Measurements from ENCODE around the gene CFAP73. TPM values are rescaled to one million over a fixed set of nuclear protein-coding genes. Genes with fewer than 3 reads are reported as not detected.

Gene CFAP73
- total and polyA plus RNA-seq, 5 experiments from 2014 or later = 0.39 TPM; not detected in 4

GRCh38 chr12:113194971-113195391 is 45.5 kb downstream of the CFAP73 start:
- Mint-ChIP-seq H3K4me1 (peaks cover 0 to 12% (median 3%) of the 10 kb centered on the region in 4 donors), H3K4me3 (no peak overlapping the region), H3K36me3 (peaks cover 0 to 25% (median 3%) of the 10 kb centered on the region in 3 donors), H3K27me3 (no peaks in the 10 kb centered on the region), H3K27ac (no peak overlapping the region), H3K9me3 (no peaks in the 10 kb centered on the region)
- POLR2A ChIA-PET = interaction anchor here (0.6 to 0.8 kb wide), 3 partner anchors 30 to 717 kb away, joined by 3 to 8 read pairs (median 4); no protein-coding TSS in a partner anchor
- DNase-seq (no peak), ATAC-seq (no peak)

GRCh38 chr12:113195598-113195997 is 46.1 kb downstream of the CFAP73 start:
- peaks cover 0 to 12% (median 3%) of the 10 kb centered on the region in 4 donors for H3K4me1 Mint-ChIP-seq
- peaks cover 0 to 19% (median 3%) of the 10 kb centered on the region in 3 donors for H3K36me3 Mint-ChIP-seq
- H3K4me3 Mint-ChIP-seq = no peak overlapping the region
- H3K9me3 Mint-ChIP-seq = no peaks in the 10 kb centered on the region
- DNase-seq (no peak), ATAC-seq (no peak)
- POLR2A ChIA-PET = interaction anchor here (0.8 to 1.1 kb wide), 2 partner anchors 22 to 37 kb away, joined by 3 to 5 read pairs; no protein-coding TSS in a partner anchor
- H3K27ac Mint-ChIP-seq = peak overlapping the region in 2 of 10 donors; percentile 2 to 67
- H3K27me3 Mint-ChIP-seq = no peaks in the 10 kb centered on the region

- H3K27me3 Mint-ChIP-seq = no peaks in the 10 kb centered on the region
- DNase-seq (no peak), ATAC-seq (no peak)
- H3K36me3 Mint-ChIP-seq = peaks cover 0 to 10% (median 1%) of the 10 kb centered on the region in 3 donors
- H3K9me3 Mint-ChIP-seq = no peaks in the 10 kb centered on the region
- no peak overlapping the region for H3K27ac Mint-ChIP-seq
- H3K4me3 Mint-ChIP-seq = no peak overlapping the region
- POLR2A ChIA-PET = interaction anchor here (1.1 kb wide), 1 partner anchor 21 kb away, joined by 5 read pairs; no protein-coding TSS in a partner anchor
- peaks cover 0 to 12% (median 4%) of the 10 kb centered on the region in 4 donors for H3K4me1 Mint-ChIP-seq
Measured at GRCh38 chr12:113196582-113196981, 47.1 kb downstream of the CFAP73 start.

GRCh38 chr12:113196990-113197389 is 47.5 kb downstream of the CFAP73 start:
- peak overlapping the region in 1 of 10 donors; percentile 46 for H3K27ac Mint-ChIP-seq
- POLR2A ChIA-PET = interaction anchor here (0.6 to 1.1 kb wide), 4 partner anchors 12 to 75 kb away, joined by 3 to 5 read pairs (median 4); no protein-coding TSS in a partner anchor
- peak; percentile 99 to 100 for ATAC-seq

GRCh38 chr12:113197518-113198077 is 48.1 kb downstream of the CFAP73 start:
- ATAC-seq = no peak
- no peaks in the 10 kb centered on the region for H3K9me3 Mint-ChIP-seq
- H3K4me3 Mint-ChIP-seq = no peak overlapping the region
- peak overlapping the region in 1 of 10 donors; percentile 46 for H3K27ac Mint-ChIP-seq
- no peaks in the 10 kb centered on the region for H3K27me3 Mint-ChIP-seq
- POLR2A ChIA-PET = interaction anchor here (0.6 to 0.7 kb wide), 3 partner anchors 12 to 74 kb away, joined by 3 to 4 read pairs (median 4); no protein-coding TSS in a partner anchor
- H3K4me1 Mint-ChIP-seq = peaks cover 0 to 14% (median 4%) of the 10 kb centered on the region in 4 donors
- no peak for DNase-seq
- no peaks in the 10 kb centered on the region for H3K36me3 Mint-ChIP-seq

More at GRCh38 chr12:113196990-113197389, 47.5 kb downstream of the CFAP73 start:
- DNase-seq = peak in 9 of 10 donors; percentile 34 to 79 (median 58)
- H3K36me3 Mint-ChIP-seq = peaks cover 0 to 6% (median 0%) of the 10 kb centered on the region in 3 donors
- H3K4me1 Mint-ChIP-seq = peaks cover 0 to 12% (median 4%) of the 10 kb centered on the region in 4 donors
- no peak overlapping the region for H3K4me3 Mint-ChIP-seq
- H3K9me3 Mint-ChIP-seq = no peaks in the 10 kb centered on the region
- H3K27me3 Mint-ChIP-seq = no peaks in the 10 kb centered on the region

GRCh38 chr12:113198296-113198695 is 48.8 kb downstream of the CFAP73 start:
- DNase-seq = no peak
- H3K27ac Mint-ChIP-seq = peak overlapping the region in 3 of 10 donors; percentile 30 to 50 (median 50)
- H3K4me1 Mint-ChIP-seq = peaks cover 0 to 14% (median 4%) of the 10 kb centered on the region in 4 donors
- POLR2A ChIA-PET = no interaction called here
- ATAC-seq = no peak
- no peak overlapping the region for H3K4me3 Mint-ChIP-seq
- no peaks in the 10 kb centered on the region for H3K36me3 Mint-ChIP-seq
- no peaks in the 10 kb centered on the region for H3K9me3 Mint-ChIP-seq
- no peaks in the 10 kb centered on the region for H3K27me3 Mint-ChIP-seq

- H3K27ac Mint-ChIP-seq = no peak overlapping the region
- H3K27me3 Mint-ChIP-seq = no peaks in the 10 kb centered on the region
- POLR2A ChIA-PET = interaction anchor here (1.1 kb wide), 1 partner anchor 10 kb away, joined by 3 read pairs; no protein-coding TSS in a partner anchor
- H3K4me3 Mint-ChIP-seq = no peak overlapping the region
- no peaks in the 10 kb centered on the region for H3K9me3 Mint-ChIP-seq
- no peaks in the 10 kb centered on the region for H3K36me3 Mint-ChIP-seq
- peaks cover 0 to 17% (median 2%) of the 10 kb centered on the region in 4 donors for H3K4me1 Mint-ChIP-seq
- ATAC-seq (no peak), DNase-seq (no peak)
Measured at GRCh38 chr12:113200021-113200797, 50.7 kb downstream of the CFAP73 start.

- H3K27me3 Mint-ChIP-seq = no peaks in the 10 kb centered on the region
- H3K4me3 Mint-ChIP-seq = no peak overlapping the region
Measured at GRCh38 chr12:113201187-113202177, 52.0 kb downstream of the CFAP73 start.

GRCh38 chr12:113202300-113203075 is 53.0 kb downstream of the CFAP73 start:
- no peaks in the 10 kb centered on the region for H3K9me3 Mint-ChIP-seq
- ATAC-seq (no peak), DNase-seq (no peak)
- peaks cover 3 to 26% (median 8%) of the 10 kb centered on the region in 4 donors for H3K4me1 Mint-ChIP-seq
- POLR2A ChIA-PET = interaction anchor here (0.6 to 1.3 kb wide), 3 partner anchors 9 to 17 kb away, joined by 3 to 4 read pairs (median 3); partner anchors contain the start of gene DDX54
- no peaks in the 10 kb centered on the region for H3K36me3 Mint-ChIP-seq
- no peaks in the 10 kb centered on the region for H3K27me3 Mint-ChIP-seq
- no peak overlapping the region for H3K27ac Mint-ChIP-seq
- H3K4me3 Mint-ChIP-seq = no peak overlapping the region

More at GRCh38 chr12:113201187-113202177, 52.0 kb downstream of the CFAP73 start:
- H3K27ac Mint-ChIP-seq = peak overlapping the region in 1 of 10 donors; percentile 40
- no peaks in the 10 kb centered on the region for H3K36me3 Mint-ChIP-seq
- peaks cover 0 to 22% (median 2%) of the 10 kb centered on the region in 4 donors for H3K4me1 Mint-ChIP-seq
- ATAC-seq (no peak), DNase-seq (no peak)
- no peaks in the 10 kb centered on the region for H3K9me3 Mint-ChIP-seq
- POLR2A ChIA-PET = no interaction called here

- H3K4me1 Mint-ChIP-seq = peaks cover 17 to 35% (median 22%) of the 10 kb centered on the region in 4 donors
- ATAC-seq (no peak), DNase-seq (no peak)
- POLR2A ChIA-PET = interaction anchor here (0.6 to 1.3 kb wide), 3 partner anchors 7 to 265 kb away, joined by 3 to 4 read pairs (median 4); no protein-coding TSS in a partner anchor
- H3K27ac Mint-ChIP-seq = peak overlapping the region in 7 of 10 donors; percentile 15 to 73 (median 50)
- no peaks in the 10 kb centered on the region for H3K36me3 Mint-ChIP-seq
- H3K4me3 Mint-ChIP-seq = no peak overlapping the region
- H3K27me3 Mint-ChIP-seq = no peaks in the 10 kb centered on the region
- H3K9me3 Mint-ChIP-seq = no peaks in the 10 kb centered on the region
Measured at GRCh38 chr12:113203852-113204760, 54.6 kb downstream of the CFAP73 start.
